ENCODE results near the gene LPAR4.

GRCh38 chrX:78753571-78753970 is 6.1 kb downstream of the LPAR4 start:
- no peak for TF ChIP-seq GATA3 (IDR thresholded peaks at IDR 0.05; ENCODE audit: low read depth, low read length)
- no peak for TF ChIP-seq GATA2 (IDR thresholded peaks at IDR 0.05; ENCODE audit: low read depth, low read length)
